ENCODE data around the gene EXOC6B.

- TF ChIP-seq ZNF274 (IDR thresholded peaks at IDR 0.05; ENCODE audit: low read depth, low read length) (no peak), YY1 (IDR thresholded peaks at IDR 0.05; ENCODE audit: insufficient read depth, insufficient read length) (no peak)
Measured at GRCh38 chr2:72142570-72143440, 683.0 kb downstream of the EXOC6B start.

Measured in NT2/D1 (cell line).